ENCODE data around the gene SLC10A7.
A peak's percentile ranks its signal among the peaks of the same experiment; 100 is the strongest.

Gene SLC10A7

DNA sequence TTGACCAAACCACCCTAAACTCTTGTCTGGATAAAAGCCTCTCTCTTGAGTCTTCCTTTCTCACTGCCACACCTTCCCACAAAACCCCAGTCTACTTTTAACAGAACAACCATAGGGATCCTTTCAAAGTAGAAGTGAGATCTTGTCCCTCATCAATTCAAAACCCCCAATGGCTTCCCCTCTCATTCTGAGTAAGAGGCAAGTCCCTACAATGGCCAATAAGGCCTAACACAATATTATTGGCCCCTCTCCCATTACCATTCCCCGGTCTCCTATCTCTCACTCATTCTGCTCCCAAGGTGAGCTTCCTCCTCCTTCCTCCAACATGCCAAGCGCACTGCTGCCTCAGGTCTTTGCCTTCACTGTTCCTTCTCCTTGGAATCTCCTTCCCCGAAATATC lies 250.3 kb downstream of the SLC10A7 start:
- no peak overlapping the region for H2AFZ ChIP-seq (ENCODE audit: low read depth, low read length)
- DNase-seq = no peak

DNA sequence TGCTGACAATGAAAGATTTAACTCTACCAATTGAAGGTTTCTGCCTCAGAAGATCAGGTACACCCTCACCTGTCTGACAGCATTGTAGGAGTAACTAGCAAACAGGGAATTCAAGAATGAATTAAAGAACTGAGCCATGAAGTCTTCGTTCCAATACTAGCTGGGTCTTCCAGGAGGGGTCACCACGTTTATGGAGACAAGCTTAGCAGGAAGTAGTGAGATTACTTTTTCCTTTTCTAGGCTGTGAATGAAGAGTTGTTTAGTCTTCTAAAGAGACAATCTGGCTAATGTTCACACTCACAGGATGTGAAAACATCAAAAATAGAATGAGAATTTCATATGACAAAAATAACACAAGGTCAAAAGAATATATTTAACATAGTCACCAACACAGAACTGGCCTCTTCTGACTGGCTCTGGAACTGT lies 252.5 kb downstream of the SLC10A7 start:
- H3K23ac ChIP-seq (ENCODE audit: low read length in 2 of 2) = no peak overlapping the region
- no peak overlapping the region for H3K4me3 ChIP-seq (ENCODE audit: insufficient read depth in 1 of 2, low read depth in 1 of 2, low read length in 2 of 2)
- H3K14ac ChIP-seq (ENCODE audit: low read length in 2 of 2) = no peak overlapping the region
- no peak overlapping the region for H3K4me2 ChIP-seq (ENCODE audit: low read length, poor library complexity, severe bottlenecking)
- H3K36me3 ChIP-seq (ENCODE audit: control insufficient read depth in 1 of 2, insufficient read depth in 2 of 2, low read depth in 1 of 2, low read length in 2 of 2) = no peaks in the 10 kb centered on the region
- H3K9me3 ChIP-seq (ENCODE audit: control insufficient read depth, low read length) = no peaks in the 10 kb centered on the region
- no peak overlapping the region for H4K91ac ChIP-seq (ENCODE audit: low read length)
- no peaks in the 10 kb centered on the region for H3K4me1 ChIP-seq (ENCODE audit: control insufficient read depth, insufficient read depth, low read depth, low read length)
- H2BK12ac ChIP-seq (ENCODE audit: low read length in 2 of 2) = no peak overlapping the region
- no peak overlapping the region for H3K27ac ChIP-seq (ENCODE audit: low read length, poor library complexity, severe bottlenecking)
- H3K4ac ChIP-seq (ENCODE audit: low read depth in 1 of 2, low read length in 2 of 2) = no peak overlapping the region
- DNase-seq = no peak
- H3K27me3 ChIP-seq (ENCODE audit: control insufficient read depth in 1 of 2, insufficient read depth in 1 of 2, low read length in 2 of 2) = no peaks in the 10 kb centered on the region
- H4K8ac ChIP-seq (ENCODE audit: low read length) = no peak overlapping the region
- no peak overlapping the region for H2AK5ac ChIP-seq (ENCODE audit: low read length, severe bottlenecking)
- no peaks in the 10 kb centered on the region for H3K79me1 ChIP-seq (replicated peaks; ENCODE audit: low read length, poor library complexity, severe bottlenecking)
- 68% methylated on average over 2 of the region's 2 CpGs for WGBS
- H2AFZ ChIP-seq (ENCODE audit: low read depth, low read length) = no peak overlapping the region
- no peak overlapping the region for H2BK120ac ChIP-seq (ENCODE audit: low read depth, low read length)
- H2BK5ac ChIP-seq (ENCODE audit: low read depth, low read length, poor library complexity, severe bottlenecking) = no peak overlapping the region
- no peak overlapping the region for H3K18ac ChIP-seq (ENCODE audit: low read depth in 1 of 2, low read length in 2 of 2)
- no peak overlapping the region for H3K9ac ChIP-seq (ENCODE audit: low read length)
- no peak overlapping the region for H2BK15ac ChIP-seq (ENCODE audit: low read depth, poor library complexity, severe bottlenecking)

More for the DNA sequence above, 250.3 kb downstream of the SLC10A7 start:
- no peak overlapping the region for H3K18ac ChIP-seq (ENCODE audit: low read depth in 1 of 2, low read length in 2 of 2)
- H3K4me2 ChIP-seq (ENCODE audit: low read length, poor library complexity, severe bottlenecking) = no peak overlapping the region
- no peak overlapping the region for H2BK120ac ChIP-seq (ENCODE audit: low read depth, low read length)
- no peaks in the 10 kb centered on the region for H3K27me3 ChIP-seq (ENCODE audit: control insufficient read depth in 1 of 2, insufficient read depth in 1 of 2, low read length in 2 of 2)
- no peak overlapping the region for H4K91ac ChIP-seq (ENCODE audit: low read length)
- 95% methylated on average over 3 of the region's 3 CpGs for WGBS
- H3K36me3 ChIP-seq (ENCODE audit: control insufficient read depth in 1 of 2, insufficient read depth in 2 of 2, low read depth in 1 of 2, low read length in 2 of 2) = no peaks in the 10 kb centered on the region
- no peaks in the 10 kb centered on the region for H3K79me1 ChIP-seq (replicated peaks; ENCODE audit: low read length, poor library complexity, severe bottlenecking)
- no peak overlapping the region for H3K23ac ChIP-seq (ENCODE audit: low read length in 2 of 2)
- H2BK5ac ChIP-seq (ENCODE audit: low read depth, low read length, poor library complexity, severe bottlenecking) = no peak overlapping the region
- H3K9me3 ChIP-seq (ENCODE audit: control insufficient read depth, low read length) = no peaks in the 10 kb centered on the region
- no peak overlapping the region for H2AK5ac ChIP-seq (ENCODE audit: low read length, severe bottlenecking)
- H3K4ac ChIP-seq (ENCODE audit: low read depth in 1 of 2, low read length in 2 of 2) = no peak overlapping the region
- H3K4me3 ChIP-seq (ENCODE audit: insufficient read depth in 1 of 2, low read depth in 1 of 2, low read length in 2 of 2) = no peak overlapping the region
- H3K9ac ChIP-seq (ENCODE audit: low read length) = no peak overlapping the region
- H3K4me1 ChIP-seq (ENCODE audit: control insufficient read depth, insufficient read depth, low read depth, low read length) = no peaks in the 10 kb centered on the region
- no peak overlapping the region for H4K8ac ChIP-seq (ENCODE audit: low read length)
- H3K27ac ChIP-seq (ENCODE audit: low read length, poor library complexity, severe bottlenecking) = no peak overlapping the region
- peak overlapping the region in 1 of 2 experiments; percentile 21 for H2BK12ac ChIP-seq (ENCODE audit: low read length in 2 of 2)
- H2BK15ac ChIP-seq (ENCODE audit: low read depth, poor library complexity, severe bottlenecking) = no peak overlapping the region
- no peak overlapping the region for H3K14ac ChIP-seq (ENCODE audit: low read length in 2 of 2)

DNA sequence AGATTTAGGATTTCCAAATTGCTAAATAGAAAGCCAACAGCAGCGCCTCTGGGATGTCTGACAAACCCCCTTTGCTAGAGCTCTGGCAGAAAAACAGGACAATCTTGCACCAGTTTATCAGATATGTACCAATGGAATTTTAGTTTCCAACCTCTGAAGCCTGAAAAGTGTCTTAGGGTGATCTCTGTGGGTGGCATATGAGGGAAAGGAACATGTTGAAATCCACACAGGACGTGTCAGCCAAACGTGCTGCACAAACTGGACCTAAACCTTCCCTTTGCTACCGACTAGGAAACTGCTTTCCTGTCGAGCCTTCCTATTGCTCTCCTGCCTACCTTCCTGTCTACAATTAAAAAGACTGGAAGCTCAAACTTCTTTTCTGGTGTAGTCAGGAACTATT lies 253.9 kb downstream of the SLC10A7 start:
- WGBS = 92% methylated on average over 5 of the region's 5 CpGs
- H2BK15ac ChIP-seq (ENCODE audit: low read depth, poor library complexity, severe bottlenecking) = no peak overlapping the region

DNA sequence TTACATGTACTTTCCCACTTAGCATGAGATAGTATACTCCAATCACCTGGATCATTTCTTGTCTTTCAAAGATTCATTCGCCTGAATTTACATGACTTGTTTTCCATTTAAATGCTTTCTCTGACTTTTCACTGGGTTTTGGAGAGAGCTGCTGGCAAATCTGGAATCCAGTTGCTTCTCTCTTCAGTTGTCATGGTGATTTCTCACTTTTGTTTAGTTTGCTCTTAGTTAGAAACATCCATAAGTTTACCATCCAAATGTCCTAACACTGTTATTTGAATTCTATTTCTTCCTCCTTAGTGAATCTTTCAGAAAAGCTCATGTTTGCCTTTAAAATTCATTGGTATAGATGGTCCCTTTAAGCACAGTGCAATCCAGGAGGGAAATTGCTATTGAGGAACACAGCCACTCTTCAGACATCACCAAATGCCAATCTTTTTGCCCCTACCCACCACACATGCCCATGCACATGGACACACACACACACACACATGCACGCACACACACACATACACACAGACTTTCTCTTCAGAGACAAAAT lies 255.7 kb downstream of the SLC10A7 start:
- H3K27me3 ChIP-seq (ENCODE audit: control insufficient read depth in 1 of 2, insufficient read depth in 1 of 2, low read length in 2 of 2) = no peaks in the 10 kb centered on the region
- no peak overlapping the region for H2BK12ac ChIP-seq (ENCODE audit: low read length in 2 of 2)
- no peak overlapping the region for H2AK5ac ChIP-seq (ENCODE audit: low read length, severe bottlenecking)
- no peak for DNase-seq
- H3K9ac ChIP-seq (ENCODE audit: low read length) = no peak overlapping the region
- no peaks in the 10 kb centered on the region for H3K9me3 ChIP-seq (ENCODE audit: control insufficient read depth, low read length)
- H3K79me1 ChIP-seq (replicated peaks; ENCODE audit: low read length, poor library complexity, severe bottlenecking) = no peaks in the 10 kb centered on the region
- H3K36me3 ChIP-seq (ENCODE audit: control insufficient read depth in 1 of 2, insufficient read depth in 2 of 2, low read depth in 1 of 2, low read length in 2 of 2) = no peaks in the 10 kb centered on the region
- H3K14ac ChIP-seq (ENCODE audit: low read length in 2 of 2) = no peak overlapping the region
- H3K4me3 ChIP-seq (ENCODE audit: insufficient read depth in 1 of 2, low read depth in 1 of 2, low read length in 2 of 2) = no peak overlapping the region
- H3K4me1 ChIP-seq (ENCODE audit: control insufficient read depth, insufficient read depth, low read depth, low read length) = no peaks in the 10 kb centered on the region
- no peak overlapping the region for H3K4ac ChIP-seq (ENCODE audit: low read depth in 1 of 2, low read length in 2 of 2)
- H4K8ac ChIP-seq (ENCODE audit: low read length) = no peak overlapping the region
- 86% methylated on average over 2 of the region's 2 CpGs for WGBS
- no peak overlapping the region for H2BK15ac ChIP-seq (ENCODE audit: low read depth, poor library complexity, severe bottlenecking)
- H3K27ac ChIP-seq (ENCODE audit: low read length, poor library complexity, severe bottlenecking) = no peak overlapping the region
- H2BK120ac ChIP-seq (ENCODE audit: low read depth, low read length) = no peak overlapping the region
- no peak overlapping the region for H3K4me2 ChIP-seq (ENCODE audit: low read length, poor library complexity, severe bottlenecking)
- no peak overlapping the region for H2AFZ ChIP-seq (ENCODE audit: low read depth, low read length)
- H2BK5ac ChIP-seq (ENCODE audit: low read depth, low read length, poor library complexity, severe bottlenecking) = no peak overlapping the region
- no peak overlapping the region for H3K18ac ChIP-seq (ENCODE audit: low read depth in 1 of 2, low read length in 2 of 2)
- no peak overlapping the region for H3K23ac ChIP-seq (ENCODE audit: low read length in 2 of 2)
- no peak overlapping the region for H4K91ac ChIP-seq (ENCODE audit: low read length)

More for the DNA sequence above, 253.9 kb downstream of the SLC10A7 start:
- H2BK12ac ChIP-seq (ENCODE audit: low read length in 2 of 2) = no peak overlapping the region
- no peak overlapping the region for H3K23ac ChIP-seq (ENCODE audit: low read length in 2 of 2)
- H3K14ac ChIP-seq (ENCODE audit: low read length in 2 of 2) = no peak overlapping the region
- H3K4me3 ChIP-seq (ENCODE audit: insufficient read depth in 1 of 2, low read depth in 1 of 2, low read length in 2 of 2) = no peak overlapping the region
- H4K91ac ChIP-seq (ENCODE audit: low read length) = no peak overlapping the region
- H3K9ac ChIP-seq (ENCODE audit: low read length) = no peak overlapping the region
- H3K4me2 ChIP-seq (ENCODE audit: low read length, poor library complexity, severe bottlenecking) = no peak overlapping the region
- H3K9me3 ChIP-seq (ENCODE audit: control insufficient read depth, low read length) = no peaks in the 10 kb centered on the region
- H2BK5ac ChIP-seq (ENCODE audit: low read depth, low read length, poor library complexity, severe bottlenecking) = no peak overlapping the region
- no peaks in the 10 kb centered on the region for H3K4me1 ChIP-seq (ENCODE audit: control insufficient read depth, insufficient read depth, low read depth, low read length)
- H4K8ac ChIP-seq (ENCODE audit: low read length) = no peak overlapping the region
- no peak overlapping the region for H2BK120ac ChIP-seq (ENCODE audit: low read depth, low read length)
- H3K4ac ChIP-seq (ENCODE audit: low read depth in 1 of 2, low read length in 2 of 2) = no peak overlapping the region
- no peak overlapping the region for H2AK5ac ChIP-seq (ENCODE audit: low read length, severe bottlenecking)
- no peaks in the 10 kb centered on the region for H3K36me3 ChIP-seq (ENCODE audit: control insufficient read depth in 1 of 2, insufficient read depth in 2 of 2, low read depth in 1 of 2, low read length in 2 of 2)
- DNase-seq = no peak
- no peak overlapping the region for H3K18ac ChIP-seq (ENCODE audit: low read depth in 1 of 2, low read length in 2 of 2)
- no peak overlapping the region for H3K27ac ChIP-seq (ENCODE audit: low read length, poor library complexity, severe bottlenecking)
- H3K79me1 ChIP-seq (replicated peaks; ENCODE audit: low read length, poor library complexity, severe bottlenecking) = no peaks in the 10 kb centered on the region
- no peaks in the 10 kb centered on the region for H3K27me3 ChIP-seq (ENCODE audit: control insufficient read depth in 1 of 2, insufficient read depth in 1 of 2, low read length in 2 of 2)
- H2AFZ ChIP-seq (ENCODE audit: low read depth, low read length) = no peak overlapping the region

Data from mesenchymal stem cell (in vitro differentiated cells and primary cell).